ENCODE data around the gene IFNL3. TPM values are rescaled to one million over a fixed set of nuclear protein-coding genes. Genes with fewer than 3 reads are reported as not detected.

The IFNL3 gene
- total RNA-seq, 1 donor from 2014 or later, result not detected

DNA sequence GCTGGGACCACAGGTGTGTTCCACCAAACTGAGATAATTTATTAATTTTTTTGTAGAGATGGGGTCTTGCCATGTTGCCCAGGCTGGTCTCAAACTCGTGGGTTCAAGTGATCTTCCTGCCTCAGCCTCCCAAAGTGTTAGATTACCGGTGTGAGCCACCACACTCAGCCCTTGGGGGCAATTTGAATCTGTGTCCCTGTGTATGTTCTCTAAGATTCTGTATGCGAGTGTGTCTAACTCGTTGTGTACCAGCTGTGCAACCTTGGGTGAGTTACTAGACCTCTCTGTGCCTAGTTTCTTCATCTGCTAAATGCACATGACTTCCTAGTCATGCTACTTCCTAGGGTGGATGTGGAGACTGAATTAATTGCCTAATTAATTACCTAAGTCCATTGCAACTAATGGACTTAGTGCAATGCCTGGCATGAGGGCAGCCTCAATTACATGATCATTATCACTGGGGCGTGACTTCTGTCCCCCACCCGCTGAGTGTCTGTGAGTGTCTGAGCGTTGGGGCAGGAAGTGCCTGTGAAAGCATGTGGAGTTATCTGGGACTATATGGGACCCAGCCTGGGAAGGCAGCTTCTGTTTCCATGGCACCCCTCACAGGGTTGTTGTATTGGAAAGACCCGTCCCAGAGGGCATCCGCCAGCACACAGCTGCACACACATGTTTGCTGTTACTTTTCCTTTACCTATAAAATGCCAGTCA, 49.8 kb downstream of the IFNL3 start:
- ATAC-seq, result no peak
- no peak for DNase-seq (ENCODE audit: low spot score)

DNA sequence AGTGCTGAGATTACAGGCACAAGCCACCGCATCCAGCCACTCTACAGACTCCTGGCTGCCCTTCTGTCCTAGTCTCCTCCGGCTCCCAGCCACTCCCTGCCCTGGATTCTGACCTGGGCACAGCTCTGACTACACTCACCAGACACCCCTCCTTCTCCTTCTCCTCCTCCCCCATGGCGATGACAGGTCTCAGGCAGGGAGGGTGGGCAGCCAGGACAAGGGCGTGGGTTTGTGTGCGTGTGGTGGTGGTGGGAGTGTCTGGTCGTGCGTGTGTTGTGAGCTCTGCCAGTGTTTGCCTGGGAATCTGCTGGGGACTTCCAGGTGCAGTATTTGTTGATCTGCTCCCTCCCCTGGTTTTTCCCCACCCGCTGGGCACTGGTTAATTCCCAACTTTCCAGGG, 51.0 kb downstream of the IFNL3 start:
- ATAC-seq (peak; percentile 94), DNase-seq (ENCODE audit: low spot score) (peak; percentile 62)

Other genes starting within 250 kb of the IFNL3 start
- 15.9 TPM for gene FBXO27, start 212.5 kb downstream of the IFNL3 start, total RNA-seq
- not detected for gene ACP7, start 160.6 kb downstream of the IFNL3 start, total RNA-seq
- 19.4 TPM for gene PAK4, start 119.2 kb downstream of the IFNL3 start, total RNA-seq
- 0.08 TPM for gene NCCRP1, start 48.0 kb downstream of the IFNL3 start, total RNA-seq
- 1.6 TPM for gene SYCN, start 40.7 kb downstream of the IFNL3 start, total RNA-seq
- gene IFNL4, start 3.9 kb upstream of the IFNL3 start, total RNA-seq, result not detected
- gene IFNL2, start 23.4 kb upstream of the IFNL3 start, total RNA-seq, result not detected
- gene IFNL1, start 51.4 kb upstream of the IFNL3 start, total RNA-seq, result not detected
- gene LRFN1, start 75.9 kb upstream of the IFNL3 start, total RNA-seq, result 0.78 TPM
- 11.3 TPM for gene GMFG, start 91.0 kb upstream of the IFNL3 start, total RNA-seq
- gene SAMD4B, start 97.4 kb upstream of the IFNL3 start, total RNA-seq, result 30.1 TPM
- gene PAF1, start 146.1 kb upstream of the IFNL3 start, total RNA-seq, result 21.3 TPM
- gene MED29, start 146.4 kb upstream of the IFNL3 start, total RNA-seq, result 19.2 TPM
- gene ZFP36, start 161.8 kb upstream of the IFNL3 start, total RNA-seq, result 44.0 TPM
- 3.8 TPM for gene PLEKHG2, start 167.7 kb upstream of the IFNL3 start, total RNA-seq
- 668 TPM for gene RPS16, start 190.9 kb upstream of the IFNL3 start, total RNA-seq
- gene SUPT5H, start 200.6 kb upstream of the IFNL3 start, total RNA-seq, result 57.0 TPM
- 31.7 TPM for gene TIMM50, start 235.8 kb upstream of the IFNL3 start, total RNA-seq

All from left lobe of liver (tissue), 2 donors.